Heart left ventricle (tissue), 13 donors: Measurements from ENCODE around the gene RGS6.

Experiments
- POLR2A ChIP-seq, 2 donors: fragments of 450-650 bp; IDR thresholded peaks; one replicate each; pipeline ENCODE4 v1.6.1; 2017; ENCODE audit warnings: antibody characterized with exemption in 2 of 2, mild to moderate bottlenecking in 2 of 2, moderate library complexity in 2 of 2
- TF ChIP-seq, protein P1 (sequence below), 12 donors: fragments of 200-600 bp; sonication (generic) in 4 of 12; IDR thresholded peaks; one replicate each; pipeline versions ENCODE4 v1.5.0 to v1.8.0; 2018 to 2022; ENCODE audit warnings: antibody characterized with exemption in 12 of 12, mild to moderate bottlenecking in 5 of 12
- donor health status: ischemic (EF 13 %, LVEDD 7.1; RV severe dilation, severe dysfunction).
- donor health status: DM: no; HTN: yes; CAD: no.
- donor health status: DM: no; HTN: no; CAD: no.
- donor health status: ischemic (EF 25% LVEDD 6.9; RV normal size, moderate dysfunction).
- donor health status: ischemic (EF 25% LVEDD 5.7; RV mildly dilated, moderate dysfunction).
- donor health status: ischemic (EF 35%, LVEDD 5.7; RV mildly dilated, moderate dysfunction).
- donor health status: nonischemic (EF 11% LVEDD 7.7; RV severe dilation, severe dysfunction).
- donor health status: DM: yes; HTN: yes; CAD: no.
- donor health status: PGD.
- donor health status: ischemic (EF 29% LVEDD 5.4; RV normal size, mild dysfunction).
- donor health status: nonischemic (EF 23%, LVEDD 6.1; RV moderate dilation, normal function).

DNA sequence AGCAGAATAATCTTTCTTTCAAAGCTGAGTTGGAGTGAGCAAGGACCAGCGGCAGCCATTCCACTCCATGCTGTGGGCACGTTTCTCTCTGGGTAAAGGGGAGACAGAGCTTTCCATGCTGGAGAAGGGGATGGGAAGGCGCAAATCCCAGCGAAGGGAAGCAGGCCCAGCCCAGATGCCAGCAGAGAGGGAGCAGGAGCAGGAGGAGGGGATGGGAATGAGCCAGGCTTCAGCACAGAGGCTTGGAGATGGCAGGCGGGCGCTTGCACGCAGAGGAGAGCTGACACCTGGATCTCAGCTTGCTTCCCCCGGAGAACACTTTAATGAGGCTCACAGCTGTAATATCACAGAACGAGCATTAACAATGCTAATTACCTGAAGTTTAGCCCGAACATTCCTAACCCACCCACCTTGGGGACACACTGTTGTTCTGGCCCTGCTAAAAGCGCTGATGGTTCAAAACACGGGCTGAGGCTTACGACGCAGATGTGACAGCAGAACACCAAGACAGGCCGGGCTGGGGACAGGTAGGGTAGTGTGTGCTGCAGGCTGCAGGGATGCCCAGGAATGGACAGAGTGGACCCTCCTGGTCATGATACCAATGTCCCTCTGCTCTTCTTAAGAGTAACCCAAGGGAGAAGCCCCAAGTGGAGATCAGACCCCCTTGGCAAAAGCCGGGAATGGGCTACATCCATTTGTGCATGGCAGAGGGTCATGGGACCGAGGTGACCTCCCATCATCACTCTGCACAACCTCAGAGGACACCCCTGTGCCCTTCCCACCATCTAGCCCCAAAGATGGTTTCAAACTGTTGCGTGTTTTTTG is 673.1 kb downstream of the RGS6 start:
- TF ChIP-seq, protein P1, sequence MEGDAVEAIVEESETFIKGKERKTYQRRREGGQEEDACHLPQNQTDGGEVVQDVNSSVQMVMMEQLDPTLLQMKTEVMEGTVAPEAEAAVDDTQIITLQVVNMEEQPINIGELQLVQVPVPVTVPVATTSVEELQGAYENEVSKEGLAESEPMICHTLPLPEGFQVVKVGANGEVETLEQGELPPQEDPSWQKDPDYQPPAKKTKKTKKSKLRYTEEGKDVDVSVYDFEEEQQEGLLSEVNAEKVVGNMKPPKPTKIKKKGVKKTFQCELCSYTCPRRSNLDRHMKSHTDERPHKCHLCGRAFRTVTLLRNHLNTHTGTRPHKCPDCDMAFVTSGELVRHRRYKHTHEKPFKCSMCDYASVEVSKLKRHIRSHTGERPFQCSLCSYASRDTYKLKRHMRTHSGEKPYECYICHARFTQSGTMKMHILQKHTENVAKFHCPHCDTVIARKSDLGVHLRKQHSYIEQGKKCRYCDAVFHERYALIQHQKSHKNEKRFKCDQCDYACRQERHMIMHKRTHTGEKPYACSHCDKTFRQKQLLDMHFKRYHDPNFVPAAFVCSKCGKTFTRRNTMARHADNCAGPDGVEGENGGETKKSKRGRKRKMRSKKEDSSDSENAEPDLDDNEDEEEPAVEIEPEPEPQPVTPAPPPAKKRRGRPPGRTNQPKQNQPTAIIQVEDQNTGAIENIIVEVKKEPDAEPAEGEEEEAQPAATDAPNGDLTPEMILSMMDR (IDR thresholded peaks at IDR 0.05): no peak
- no peak for TF ChIP-seq POLR2A (IDR thresholded peaks at IDR 0.05)
